C1 segment of cervical spinal cord (tissue), 14 donors: ENCODE results near the gene PLAA.

Source experiments
- DNase-seq, 14 donors: peaks; one replicate each; lab custom pipeline; 2025; lab: John Stamatoyannopoulos, UW

Gene PLAA

DNA sequence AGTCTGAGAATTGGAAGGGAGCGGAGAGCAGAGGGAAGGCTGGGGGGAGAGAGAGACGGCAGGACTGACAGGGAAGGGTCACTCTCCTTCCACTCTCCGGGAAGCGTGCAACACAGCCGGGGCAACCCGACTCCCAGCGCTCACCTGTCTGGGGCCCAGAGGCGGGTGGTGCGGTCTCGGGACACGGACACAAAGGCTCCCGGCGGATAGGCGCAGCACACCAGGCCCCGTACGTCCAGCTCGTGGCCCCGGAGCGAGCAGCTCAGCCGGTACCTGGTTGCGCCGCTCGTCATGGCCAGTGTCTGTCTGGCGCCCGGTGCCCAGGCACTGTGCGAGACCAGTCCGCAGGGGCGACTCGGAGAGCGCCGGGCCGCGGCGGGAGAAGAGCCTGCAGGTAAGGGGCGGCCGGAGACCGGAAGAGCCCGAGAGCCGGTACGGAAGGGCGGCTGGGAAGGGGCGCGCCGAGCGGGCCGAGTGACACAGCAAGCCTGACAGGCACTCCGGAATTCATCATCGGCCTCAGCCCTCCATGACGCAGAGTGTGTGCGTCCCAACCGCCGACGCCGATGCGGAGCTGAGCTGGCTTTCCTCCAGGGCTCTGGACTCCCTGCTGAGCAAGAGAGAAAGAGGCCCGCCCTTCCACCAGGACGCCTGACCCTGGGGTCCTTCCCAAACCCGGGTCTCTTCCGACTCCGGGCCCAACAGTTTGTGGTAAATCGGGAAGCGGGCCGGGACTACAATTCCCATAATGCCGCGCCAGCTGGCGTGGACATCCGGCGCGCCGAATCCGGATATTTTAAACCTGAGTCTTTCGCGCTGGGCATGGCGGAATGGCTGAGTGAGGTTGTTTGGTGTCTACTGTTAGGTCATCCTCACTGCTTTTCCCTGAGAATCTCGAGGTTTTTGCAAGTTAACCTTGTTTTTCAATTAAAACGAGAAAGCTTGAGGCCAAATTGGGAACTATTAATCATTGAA, at the start of gene PLAA:
Gene PLAA (minus strand): TSS at position 490 of the 975 bp plus-strand sequence. CDS start 197 bp downstream, at position 293.
- peak; percentile 46 to 98 (median 93) for DNase-seq

DNA sequence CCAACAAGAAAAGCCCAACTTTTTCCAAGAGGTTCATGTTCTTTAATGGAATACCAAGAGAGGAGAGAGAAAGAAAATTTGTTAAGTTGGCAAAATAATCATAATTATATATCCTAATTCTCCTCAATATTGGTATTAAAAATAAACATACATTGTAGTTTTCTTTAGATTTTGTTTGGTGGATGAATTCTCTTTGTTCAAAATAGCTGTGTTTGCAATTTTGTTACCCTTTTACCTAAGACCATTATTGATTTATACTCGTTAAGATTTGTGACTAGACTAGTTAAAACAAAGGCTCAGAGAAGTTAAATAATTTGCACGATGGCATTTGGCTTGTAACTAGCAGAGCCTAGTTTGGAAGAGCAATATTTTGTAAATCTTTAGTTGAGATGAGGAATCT, 48.8 kb upstream of the PLAA start:
- no peak for DNase-seq

DNA sequence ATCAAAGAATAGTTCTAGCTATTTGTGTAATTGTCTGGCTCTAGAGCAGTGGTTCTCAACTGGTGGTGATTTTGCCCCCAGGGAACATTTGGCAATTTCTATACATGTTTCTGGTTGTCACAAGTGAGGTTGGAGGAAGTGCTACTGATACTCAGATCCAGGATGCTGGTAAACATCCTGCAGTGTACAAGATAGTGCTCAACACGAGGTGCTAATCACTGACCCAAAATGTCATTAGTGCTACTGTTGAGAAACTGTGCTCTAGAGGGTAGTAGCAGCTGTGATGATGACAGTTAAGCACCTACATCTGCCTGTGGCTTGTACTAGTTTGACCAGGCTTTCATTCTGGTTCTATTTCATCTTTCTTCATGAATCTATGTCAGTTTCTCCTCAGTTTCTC, 36.3 kb upstream of the PLAA start:
- DNase-seq, result no peak

DNA sequence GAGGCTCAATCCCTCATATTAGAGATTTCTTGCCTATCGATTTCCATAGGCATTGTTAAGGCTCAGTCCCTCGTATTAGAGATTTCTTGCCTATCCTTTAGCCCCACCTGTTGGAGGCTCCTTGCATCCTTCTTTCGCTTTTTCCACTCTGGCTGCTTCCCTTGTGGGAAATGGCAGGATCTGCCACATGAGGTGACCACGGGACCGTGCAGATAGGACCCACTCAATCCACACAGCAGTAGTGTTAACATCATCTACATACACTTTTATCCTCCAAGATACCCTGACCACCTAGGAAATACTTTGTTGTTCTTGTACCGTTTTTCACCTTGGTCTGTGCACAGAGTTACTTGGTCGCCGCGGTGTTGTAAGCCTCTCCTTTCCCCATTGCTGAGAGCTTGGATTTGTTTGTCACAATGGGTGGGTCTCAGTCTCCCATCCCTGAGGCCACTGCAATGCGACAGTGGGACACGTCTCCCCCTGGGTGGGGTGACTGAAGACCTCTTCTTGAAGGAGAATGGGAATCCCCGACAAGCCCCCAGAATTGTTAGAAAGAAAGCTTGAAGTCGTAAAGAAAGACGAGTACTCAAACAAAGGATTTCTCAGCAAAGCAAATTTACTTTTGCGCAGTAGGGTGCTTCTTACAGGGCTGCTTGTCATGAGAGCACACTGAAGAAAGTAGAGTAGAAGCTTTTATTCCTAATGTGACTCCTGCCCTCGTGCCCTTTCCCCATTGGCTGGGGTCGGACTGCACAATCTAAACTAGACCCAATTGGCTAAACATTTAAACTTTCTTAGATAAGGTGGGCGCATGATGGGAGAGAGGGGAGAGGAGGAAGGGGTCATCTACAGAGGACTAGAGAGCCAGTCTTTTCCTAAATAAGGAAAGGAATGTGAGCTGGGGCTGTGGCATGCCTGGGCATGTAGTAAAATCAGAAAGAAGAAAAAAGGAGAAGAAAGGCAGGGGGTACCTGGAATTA, 29.0 kb upstream of the PLAA start:
- DNase-seq, result peak in 1 of 14 donors; percentile 1

DNA sequence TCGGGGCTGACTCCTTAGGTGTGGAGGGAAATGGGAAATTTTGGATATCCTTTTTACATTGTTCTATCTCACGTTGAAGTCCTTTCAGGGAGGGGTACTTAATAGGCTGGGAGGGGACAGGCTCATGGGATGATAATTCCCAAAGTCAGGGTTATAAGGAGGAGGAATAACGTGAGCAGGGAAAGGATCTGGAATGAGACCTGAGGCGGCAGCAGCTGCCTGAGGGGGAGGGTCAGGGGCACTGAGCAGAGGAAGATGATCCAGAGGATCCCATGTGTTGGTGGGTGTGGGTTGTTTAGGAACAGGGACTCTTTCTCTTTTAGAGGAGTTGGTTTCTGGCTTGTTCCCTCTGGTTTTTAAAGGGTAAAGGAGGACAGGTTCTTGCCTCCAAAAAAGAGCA, 27.9 kb upstream of the PLAA start:
- DNase-seq, result no peak

DNA sequence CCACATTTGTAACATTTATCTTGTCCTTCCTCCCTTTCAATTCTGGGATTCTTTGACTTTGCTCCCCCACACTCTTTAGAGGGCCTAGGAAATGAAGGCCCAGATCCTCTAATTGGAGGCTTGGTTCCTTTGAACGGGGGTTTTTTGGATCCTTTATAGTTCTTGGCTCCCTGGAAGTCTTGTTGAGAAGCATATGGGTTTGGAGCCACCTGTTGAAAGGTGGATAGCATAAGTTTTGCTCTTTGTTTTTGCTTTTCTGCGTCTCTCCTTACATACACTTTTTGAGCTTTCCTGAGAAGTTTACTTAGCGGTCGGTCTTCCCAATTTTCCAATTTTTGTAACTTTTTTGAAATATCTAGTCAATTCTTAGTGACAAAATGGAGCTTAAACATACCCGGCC, 26.9 kb upstream of the PLAA start:
- no peak for DNase-seq

DNA sequence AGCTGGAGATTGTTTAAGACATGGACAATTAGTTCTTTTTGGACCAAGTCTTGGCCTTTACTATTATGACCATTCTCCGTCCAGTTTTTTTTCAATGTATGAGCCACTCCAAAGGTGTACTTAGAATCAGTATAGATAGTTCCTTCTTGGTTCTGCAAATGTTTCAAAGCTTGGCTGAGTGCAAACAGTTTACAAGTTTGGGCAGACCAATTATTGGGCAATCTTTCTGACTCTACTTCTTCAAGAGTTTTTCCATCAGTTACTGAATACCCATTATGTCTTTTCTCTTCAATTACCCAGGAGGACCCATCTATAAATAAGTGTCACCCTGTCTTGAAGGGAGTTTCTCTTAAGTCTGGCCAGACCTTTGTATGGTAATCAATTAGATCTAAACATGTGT, 24.7 kb upstream of the PLAA start:
- no peak for DNase-seq

DNA sequence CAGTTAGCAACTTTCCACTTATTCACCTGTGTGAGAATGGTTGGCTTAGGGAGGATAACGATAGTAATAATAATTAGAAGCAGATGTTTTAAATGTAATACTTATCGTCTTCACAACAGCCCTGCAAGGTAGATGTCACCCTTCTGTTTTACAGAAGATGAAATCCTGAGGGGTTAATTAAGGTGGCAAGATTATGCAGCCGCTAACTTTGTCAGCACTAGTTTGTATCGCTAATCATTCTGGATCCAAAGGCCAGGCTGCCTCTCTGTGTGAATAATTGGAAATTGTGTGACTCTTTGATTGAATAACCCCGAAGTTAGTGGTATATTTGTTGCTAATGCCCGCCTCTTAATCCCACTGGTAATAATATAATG, 9.8 kb upstream of the PLAA start:
- no peak for DNase-seq

DNA sequence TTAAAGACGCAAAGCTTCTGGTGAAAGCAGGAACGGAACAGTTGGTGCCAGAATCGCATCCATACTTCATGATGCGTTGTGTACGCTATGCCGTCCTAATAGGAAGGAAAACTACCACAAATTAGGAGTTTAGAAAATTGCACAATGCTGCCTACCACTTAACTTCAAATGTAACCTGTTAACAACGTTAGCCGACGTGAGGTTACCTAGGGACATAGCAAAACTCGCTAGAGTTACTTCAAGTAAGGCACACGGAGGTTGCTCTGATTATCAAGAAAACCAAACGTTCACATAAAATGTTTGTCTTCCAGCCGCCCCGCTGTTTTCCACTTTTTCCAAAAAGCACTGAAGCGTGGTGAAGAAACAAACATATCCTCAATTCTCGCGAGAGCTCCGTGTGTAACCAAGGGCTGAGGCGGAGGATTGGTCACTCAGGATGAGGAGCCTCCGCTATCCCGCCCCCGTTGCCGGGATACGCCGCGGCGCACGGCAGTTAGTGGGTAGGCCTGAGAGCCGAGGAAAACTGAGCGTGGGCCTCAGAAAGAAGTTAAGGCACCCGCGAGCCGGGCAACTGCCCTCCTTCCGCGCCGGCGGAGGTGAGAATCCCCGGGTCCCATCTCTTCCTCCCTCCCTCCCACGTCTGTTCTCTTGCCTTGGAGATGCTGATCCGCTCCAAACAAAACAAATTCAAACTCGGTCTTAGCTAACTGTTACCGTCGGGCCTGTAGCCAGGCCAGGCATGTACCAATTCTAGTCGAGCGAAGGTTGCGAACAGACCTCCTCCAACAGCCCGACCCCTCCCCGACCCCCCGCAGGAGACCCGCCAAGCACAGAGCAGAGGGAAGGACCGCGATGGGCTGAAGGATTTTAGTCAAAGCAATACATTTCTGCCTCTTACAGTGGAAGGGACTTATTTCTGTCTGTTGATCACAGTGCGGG, 9.1 kb upstream of the PLAA start, which contains the start of gene IFT74:
Gene IFT74 (plus strand): TSS at position 492 of the 939 bp plus-strand sequence. CDS start 5,556 bp downstream, outside the sequence.
- DNase-seq, result peak; percentile 55 to 97 (median 89)

DNA sequence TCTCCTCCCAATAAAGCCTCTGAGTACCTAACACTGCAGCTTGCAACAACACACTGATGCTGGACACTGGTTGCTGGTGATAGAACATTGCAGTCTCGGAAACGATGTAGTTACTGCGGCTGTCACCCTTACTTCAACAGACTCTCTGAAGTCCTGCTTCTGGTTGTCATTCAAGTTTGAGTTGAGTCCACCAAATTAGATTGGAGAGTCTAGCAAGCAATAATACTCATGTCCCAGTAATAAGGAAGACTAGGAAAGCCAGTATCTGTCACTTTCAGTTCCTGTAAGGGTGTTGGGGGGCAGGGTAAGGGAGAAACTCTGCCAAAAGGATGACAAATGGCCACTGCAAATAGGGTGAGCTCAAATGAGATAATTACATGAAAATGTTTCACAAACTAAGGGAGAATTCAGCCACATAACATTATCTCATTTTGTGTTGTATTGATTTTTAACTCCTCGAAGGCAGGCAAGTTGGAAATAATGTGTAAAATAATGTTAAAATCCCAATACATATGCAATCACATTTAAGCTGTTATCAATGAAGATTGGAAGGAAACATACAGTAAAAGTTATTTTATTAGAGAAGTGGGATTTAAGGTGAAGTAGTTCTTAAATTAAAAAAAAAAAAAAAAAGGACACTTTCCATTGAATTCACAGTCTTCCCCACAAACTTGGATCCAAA, 8.3 kb upstream of the PLAA start:
- peak in 8 of 14 donors; percentile 3 to 36 (median 12) for DNase-seq

DNA sequence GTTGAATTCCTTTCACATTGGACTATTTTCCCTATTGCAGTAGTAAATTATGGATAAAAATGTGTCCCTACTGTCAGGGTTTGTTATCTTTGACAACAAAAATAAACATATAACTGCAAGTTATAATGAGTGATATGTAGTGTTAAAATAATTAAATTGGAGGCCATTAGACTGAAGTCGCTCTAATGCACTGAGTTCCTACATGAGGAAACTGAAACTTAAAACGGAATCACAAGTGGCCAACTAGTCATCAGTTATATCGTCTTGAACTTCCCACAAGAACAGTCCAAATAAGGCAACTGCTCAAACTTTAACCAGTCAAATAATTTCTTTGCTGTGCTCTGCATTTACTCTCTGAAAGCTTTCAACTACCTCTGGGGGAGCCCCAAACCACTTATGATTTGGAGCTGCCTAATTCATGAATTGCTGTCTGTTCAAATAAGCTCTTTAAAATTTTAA, 7.0 kb upstream of the PLAA start:
- no peak for DNase-seq

DNA sequence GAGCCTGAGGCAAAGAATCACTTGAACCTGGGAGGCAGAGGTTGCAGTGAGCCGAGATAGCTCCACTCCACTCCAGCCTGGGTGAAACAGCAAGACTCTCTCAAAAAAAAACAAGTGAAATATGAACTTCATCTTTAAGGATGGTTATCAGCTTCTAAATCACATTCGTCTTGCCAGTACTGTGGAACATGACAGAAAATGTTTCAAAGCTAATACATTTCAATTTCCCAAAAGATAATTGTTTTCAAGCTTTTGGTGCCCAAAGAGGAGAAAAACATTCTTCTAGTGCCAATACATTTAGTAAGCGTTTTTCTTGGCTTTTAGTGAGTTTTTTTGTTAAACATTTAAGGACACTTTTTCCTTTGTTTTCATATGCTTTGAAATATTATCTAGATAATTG, 4.8 kb upstream of the PLAA start:
- no peak for DNase-seq

DNA sequence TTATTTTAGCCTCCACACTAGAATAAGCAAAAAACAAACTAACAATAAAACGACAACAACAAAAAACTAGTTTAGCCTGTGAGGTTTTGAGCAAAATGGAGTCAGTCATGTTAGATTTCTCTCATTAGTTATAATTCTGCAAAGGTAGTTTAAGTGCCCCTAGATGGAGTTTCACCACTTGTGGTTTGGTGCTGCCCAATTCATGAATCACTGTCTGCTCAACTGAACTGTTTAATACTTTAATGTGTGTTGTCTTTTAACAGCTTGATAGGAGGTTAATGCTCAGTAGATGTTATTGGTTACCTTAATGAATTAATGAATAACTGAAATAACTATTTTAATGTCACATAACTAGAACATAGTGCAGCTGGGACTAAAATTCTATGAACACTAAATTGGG, 3.5 kb upstream of the PLAA start:
- DNase-seq, result no peak

DNA sequence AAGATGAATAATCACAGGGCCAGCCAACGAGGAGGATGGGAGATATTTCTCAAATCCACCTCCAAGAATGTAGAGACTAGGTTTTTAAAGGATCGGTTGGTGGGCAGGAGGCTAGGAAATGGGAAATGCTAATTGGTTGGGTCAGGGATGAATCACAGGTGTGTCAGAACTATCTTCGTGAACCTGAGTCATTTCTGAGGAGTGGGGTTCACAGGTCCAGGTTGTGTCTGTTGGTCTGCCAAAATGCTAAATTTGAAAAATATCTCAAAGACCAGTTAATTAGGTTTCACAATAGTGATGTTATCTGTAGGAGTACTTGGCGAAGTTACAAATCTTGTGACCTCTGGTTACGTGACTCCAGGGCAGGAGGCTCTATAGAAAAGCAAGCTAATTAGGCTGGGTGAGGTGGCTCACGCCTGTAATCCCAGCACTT, 2.6 kb upstream of the PLAA start:
- no peak for DNase-seq

DNA sequence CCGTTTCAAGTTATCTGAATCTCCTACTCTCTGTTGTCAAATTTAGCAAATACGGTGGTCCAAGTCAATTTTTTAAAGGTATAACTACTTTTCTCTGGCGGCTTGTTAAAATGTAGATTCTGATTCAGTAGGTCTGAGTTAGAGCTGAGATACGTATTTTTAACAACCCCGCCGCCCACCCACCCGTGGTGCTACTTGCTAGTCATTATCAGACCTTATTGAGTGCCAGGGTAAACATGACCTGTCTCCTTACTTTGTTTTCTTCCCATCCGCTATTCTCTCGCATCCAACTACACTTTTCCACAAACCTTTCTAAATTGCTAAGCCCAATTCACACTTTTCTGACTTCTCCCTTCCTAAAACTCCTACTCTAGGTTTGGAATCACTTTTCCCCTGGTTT, 694 bp upstream of the PLAA start:
- DNase-seq, result no peak

DNA sequence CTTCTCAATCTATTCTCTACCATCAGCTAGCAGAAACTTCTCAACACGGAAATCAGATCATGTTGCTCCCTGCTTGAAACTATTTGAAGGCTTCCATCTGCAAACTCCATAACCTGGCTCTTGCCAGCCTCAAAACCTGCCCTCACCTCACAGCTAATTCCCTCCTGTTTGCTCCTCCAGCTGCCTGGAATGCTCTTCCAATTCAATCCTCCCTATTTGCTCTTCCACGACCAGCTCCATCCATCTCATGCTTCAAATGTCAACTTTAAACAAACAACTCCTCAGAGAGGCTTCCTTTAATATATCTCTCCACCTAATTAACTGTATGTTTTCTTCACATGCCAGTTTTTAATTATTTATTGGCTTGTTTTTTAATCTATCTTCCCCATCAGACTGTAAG, 1.5 kb downstream of the PLAA start:
- no peak for DNase-seq

DNA sequence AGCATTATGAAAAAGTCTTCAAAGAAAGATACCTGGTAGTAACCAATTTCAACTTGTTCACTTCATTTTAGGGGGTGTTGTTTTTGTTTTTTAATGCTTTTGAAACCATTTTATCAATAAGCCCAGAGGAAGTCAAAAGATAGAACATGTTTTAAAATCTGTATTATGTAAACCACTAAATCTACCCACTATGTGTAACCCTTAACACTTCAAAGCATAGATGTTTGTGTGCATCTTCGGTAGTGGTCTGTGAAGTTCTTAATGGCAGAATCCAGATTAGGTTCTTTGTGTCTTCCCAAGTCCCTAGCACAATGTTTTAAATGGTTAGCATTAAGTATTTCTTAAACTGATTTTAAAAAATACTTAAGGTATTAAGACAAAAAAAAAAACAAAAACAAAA, 6.3 kb downstream of the PLAA start:
- DNase-seq, result no peak

DNA sequence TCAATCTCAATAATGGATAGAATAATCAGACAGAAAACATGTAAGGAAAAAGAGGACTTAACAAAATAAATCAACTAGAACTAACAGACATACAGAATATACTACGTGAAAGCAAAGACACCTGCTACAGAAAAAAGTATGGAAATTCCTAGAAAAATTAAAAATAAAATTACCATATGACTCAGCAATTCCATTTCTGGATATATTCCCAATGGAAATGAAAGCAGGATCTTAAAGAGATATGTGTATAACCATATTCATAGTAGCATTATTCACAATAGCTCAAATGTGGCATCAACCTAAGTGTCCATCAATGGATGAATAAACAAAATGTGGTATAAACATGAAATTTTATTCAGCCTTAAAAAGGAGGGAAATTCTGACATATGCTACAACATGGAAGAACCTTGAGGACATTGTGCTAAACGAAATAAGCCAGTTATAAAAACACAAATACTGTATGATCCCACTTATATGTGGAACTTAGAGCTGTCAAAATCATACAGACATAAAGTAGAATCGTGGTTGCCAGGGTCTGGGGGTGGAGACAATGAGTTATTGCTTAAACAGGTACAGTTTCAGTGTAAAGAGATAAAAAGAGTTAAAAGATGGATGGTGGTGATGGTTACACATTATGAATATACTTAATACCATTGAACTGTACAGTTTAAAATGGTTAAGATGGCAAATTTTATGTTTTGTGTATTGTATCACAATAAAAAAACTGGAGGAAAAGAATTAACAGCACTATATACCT, 6.9 kb downstream of the PLAA start:
- no peak for DNase-seq

DNA sequence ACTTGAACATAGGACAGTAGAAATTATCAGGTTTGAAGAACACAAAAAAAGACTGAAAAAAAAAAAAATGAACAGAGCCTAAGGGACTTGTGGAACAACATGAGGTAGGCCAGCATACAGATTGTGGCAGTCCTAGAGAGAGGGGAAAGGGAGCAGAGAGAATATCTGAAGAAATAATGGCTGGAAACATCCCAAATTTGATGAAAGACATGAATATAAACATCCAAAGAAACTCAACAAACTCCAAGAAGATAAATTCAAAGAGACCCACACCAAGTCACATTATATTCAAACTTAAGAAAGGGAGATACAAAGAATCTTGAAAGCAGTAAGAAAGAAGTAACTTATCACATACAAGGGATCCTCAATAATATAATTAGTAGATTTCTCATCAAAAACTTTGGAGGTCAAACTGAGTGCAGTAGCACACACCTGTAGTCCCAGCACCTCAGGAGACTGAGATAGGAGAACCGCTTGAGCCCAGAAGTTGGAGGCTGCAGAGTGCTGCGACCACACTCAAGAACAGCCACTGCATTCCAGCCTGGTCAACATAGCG, 9.1 kb downstream of the PLAA start:
- no peak for DNase-seq
